Measurements from ENCODE around the gene TMEM271.
"Not testable (repeated sequence)": the region's sequence is repeated elsewhere in the genome, so short reads cannot be mapped to it uniquely, and the experiment has no call there.

GRCh38 chr4:592178-592577, 16.1 kb upstream of the TMEM271 start:
- TF ChIP-seq CTCF (IDR thresholded peaks at IDR 0.05; ENCODE audit: low read depth, low read length); EZH2phosphoT487 (IDR thresholded peaks at IDR 0.05; ENCODE audit: low read depth): not testable (repeated sequence)

Data from OCI-LY3 (cell line).